ENCODE results near the gene RPL18A. TPM values are rescaled to one million over a fixed set of nuclear protein-coding genes. Genes with fewer than 3 reads are reported as not detected.

RPL18A gene
- total RNA-seq, 1 experiment from 2014 or later = 1,352 TPM

- Histone ChIP-seq H3K27ac (ENCODE audit: low read length) (0 out of 2 replicates have a peak overlapping the region, but pooled peaks have one; percentile 7), H3K4me3 (ENCODE audit: low read depth in 2 of 2, low read length in 2 of 2) (no peak overlapping the region), H3K9me3 (ENCODE audit: control insufficient read depth, insufficient read depth, low read depth, low read length) (no peaks in the 10 kb centered on the region), H3K36me3 (ENCODE audit: control insufficient read depth, insufficient read depth, low read length) (peaks cover 11% of the 10 kb centered on the region), H3K4me1 (ENCODE audit: control insufficient read depth, insufficient read depth, low read length) (peaks cover 29% of the 10 kb centered on the region), H3K27me3 (ENCODE audit: control insufficient read depth, insufficient read depth, low read length) (no peaks in the 10 kb centered on the region)
- BruUV-seq (replicated peaks) = no TSS peak
- no peak for TF ChIP-seq REST (IDR thresholded peaks at IDR 0.05; ENCODE audit: insufficient read depth in 1 of 2, low read depth in 2 of 2, low read length in 1 of 2)
- TF ChIP-seq POLR2AphosphoS5 (IDR thresholded peaks at IDR 0.05; ENCODE audit: low read depth, low read length) = peak; percentile 89
- TF ChIP-seq CTCF (IDR thresholded peaks at IDR 0.05) = no peak
- TF ChIP-seq TCF7L2 (IDR thresholded peaks at IDR 0.05; ENCODE audit: low read depth, low read length) = no peak
- TF ChIP-seq SIN3A (IDR thresholded peaks at IDR 0.05; ENCODE audit: borderline replicate concordance, insufficient read depth, low read depth, low read length) = no peak
- CTCF ChIA-PET = interaction anchor here (1.3 kb wide), 1 partner anchor 67 kb away, joined by 3 read pairs; the partner anchor contains the start of gene CCDC124
- peak; percentile 77 for ATAC-seq
- POLR2A ChIA-PET = interaction anchor here (0.6 to 1.2 kb wide), 2 partner anchors 67 to 77 kb away, joined by 3 to 4 read pairs; partner anchors contain the start of gene CCDC124
- DNase-seq (ENCODE audit: low read depth, low spot score) = no peak
- in situ Hi-C loops (cut with HindIII; ENCODE audit: low pct_unique_long_range_greater_than_20kb, low sequenced_read_pairs) = no loop called here
- intact Hi-C loops (cut with micrococcal nuclease; ENCODE audit: unreplicated experiment) = no loop called here
Measured at GRCh38 chr19:17865364-17866311, 5.9 kb downstream of the RPL18A start.

- no TSS peak for BruUV-seq (replicated peaks)
- in situ Hi-C loops (cut with HindIII; ENCODE audit: low pct_unique_long_range_greater_than_20kb, low sequenced_read_pairs) (no loop called here), intact Hi-C loops (cut with micrococcal nuclease; ENCODE audit: unreplicated experiment) (no loop called here)
- no peaks in the 10 kb centered on the region for H3K9me3 ChIP-seq (ENCODE audit: control insufficient read depth, insufficient read depth, low read depth, low read length)
- H3K4me3 ChIP-seq (ENCODE audit: low read depth in 2 of 2, low read length in 2 of 2) = no peak overlapping the region
- no peak for DNase-seq (ENCODE audit: low read depth, low spot score)
- ChIA-PET CTCF (interaction anchor here (1.3 kb wide), 1 partner anchor 66 kb away, joined by 3 read pairs; the partner anchor contains the start of gene CCDC124), POLR2A (interaction anchor here (0.6 kb wide), 1 partner anchor 76 kb away, joined by 4 read pairs; no protein-coding TSS in a partner anchor)
- peaks cover 6% of the 10 kb centered on the region for H3K36me3 ChIP-seq (ENCODE audit: control insufficient read depth, insufficient read depth, low read length)
- TF ChIP-seq REST (IDR thresholded peaks at IDR 0.05; ENCODE audit: insufficient read depth in 1 of 2, low read depth in 2 of 2, low read length in 1 of 2) = no peak
- no peak for TF ChIP-seq POLR2AphosphoS5 (IDR thresholded peaks at IDR 0.05; ENCODE audit: low read depth, low read length)
- TF ChIP-seq CTCF (IDR thresholded peaks at IDR 0.05) = no peak
- TF ChIP-seq SIN3A (IDR thresholded peaks at IDR 0.05; ENCODE audit: borderline replicate concordance, insufficient read depth, low read depth, low read length) = no peak
- TF ChIP-seq TCF7L2 (IDR thresholded peaks at IDR 0.05; ENCODE audit: low read depth, low read length) = no peak
- no peaks in the 10 kb centered on the region for H3K27me3 ChIP-seq (ENCODE audit: control insufficient read depth, insufficient read depth, low read length)
- H3K4me1 ChIP-seq (ENCODE audit: control insufficient read depth, insufficient read depth, low read length) = peaks cover 29% of the 10 kb centered on the region
- no peak for ATAC-seq
- H3K27ac ChIP-seq (ENCODE audit: low read length) = no peak overlapping the region
Measured at GRCh38 chr19:17866312-17866963, 6.7 kb downstream of the RPL18A start.

Data from Panc1 (cell line).